Parathyroid adenoma (tissue), 2 donors: ENCODE measurements around the gene CAMTA1.

Source experiments
- H2AFZ ChIP-seq: fragments of 300-600 bp; sonication (generic); one replicate; pipeline ENCODE4 v1.7.0; 2017; ENCODE audit warnings: antibody characterized with exemption, mild to moderate bottlenecking
- H3K27ac ChIP-seq: fragments of 300-600 bp; sonication (generic); one replicate; pipeline ENCODE4 v1.7.0; 2017
- H3K27me3 ChIP-seq: fragments of 300-600 bp; sonication (generic); one replicate; pipeline ENCODE4 v1.7.0; 2017; ENCODE audit warnings: low read length; ENCODE audit not compliant: control insufficient read depth, insufficient read depth
- H3K36me3 ChIP-seq: fragments of 300-600 bp; sonication (generic); one replicate; pipeline ENCODE4 v1.7.0; 2017; ENCODE audit warnings: low read length; ENCODE audit not compliant: control insufficient read depth, insufficient read depth
- H3K4me1 ChIP-seq: fragments of 300-600 bp; sonication (generic); one replicate; pipeline ENCODE4 v1.7.0; 2017; ENCODE audit warnings: control low read depth
- H3K4me2 ChIP-seq: fragments of 300-600 bp; sonication (generic); one replicate; pipeline ENCODE4 v1.7.0; 2017; ENCODE audit warnings: low read length
- H3K4me3 ChIP-seq: fragments of 300-600 bp; sonication (generic); one replicate; pipeline ENCODE4 v1.7.0; 2017; ENCODE audit warnings: low read depth, low read length
- H3K79me2 ChIP-seq: fragments of 300-600 bp; sonication (generic); one replicate; pipeline ENCODE4 v1.7.0; 2017; ENCODE audit warnings: control low read depth
- H3K9ac ChIP-seq: fragments of 300-600 bp; sonication (generic); one replicate; pipeline ENCODE4 v1.7.0; 2017; ENCODE audit warnings: mild to moderate bottlenecking
- H3K9me3 ChIP-seq: fragments of 300-600 bp; sonication (generic); one replicate; pipeline ENCODE4 v1.7.0; 2017; ENCODE audit warnings: low read length; ENCODE audit not compliant: control insufficient read depth
- CTCF ChIP-seq: fragments of 300-600 bp; sonication (generic); IDR thresholded peaks from one replicate; pipeline ENCODE4 v1.7.0; 2017; ENCODE audit warnings: antibody characterized with exemption, mild to moderate bottlenecking
- donor health status: primary hyperparathyroidism.

CAMTA1 gene

GRCh38 chr1:7106442-7107108 is 321.3 kb downstream of the CAMTA1 start:
- Histone ChIP-seq H2AFZ (no peak overlapping the region), H3K9ac (no peak overlapping the region), H3K27ac (no peak overlapping the region), H3K4me1 (no peaks in the 10 kb centered on the region), H3K4me3 (no peak overlapping the region), H3K36me3 (no peaks in the 10 kb centered on the region), H3K79me2 (no peaks in the 10 kb centered on the region), H3K4me2 (no peak overlapping the region), H3K9me3 (no peaks in the 10 kb centered on the region), H3K27me3 (no peaks in the 10 kb centered on the region)
- no peak for TF ChIP-seq CTCF

- Histone ChIP-seq H3K79me2 (no peaks in the 10 kb centered on the region), H3K27ac (no peak overlapping the region), H3K4me3 (no peak overlapping the region), H3K9me3 (no peaks in the 10 kb centered on the region), H3K36me3 (no peaks in the 10 kb centered on the region), H3K27me3 (no peaks in the 10 kb centered on the region), H2AFZ (no peak overlapping the region), H3K9ac (no peak overlapping the region), H3K4me2 (no peak overlapping the region), H3K4me1 (no peaks in the 10 kb centered on the region)
- TF ChIP-seq CTCF, result no peak
Measured at GRCh38 chr1:7107109-7107830, 322.0 kb downstream of the CAMTA1 start.

GRCh38 chr1:7108251-7108650 is 323.0 kb downstream of the CAMTA1 start:
- Histone ChIP-seq H3K79me2 (no peaks in the 10 kb centered on the region), H2AFZ (no peak overlapping the region), H3K4me1 (no peaks in the 10 kb centered on the region), H3K27ac (no peak overlapping the region), H3K27me3 (no peaks in the 10 kb centered on the region), H3K4me2 (no peak overlapping the region), H3K9me3 (no peaks in the 10 kb centered on the region), H3K36me3 (no peaks in the 10 kb centered on the region), H3K9ac (no peak overlapping the region), H3K4me3 (no peak overlapping the region)
- no peak for TF ChIP-seq CTCF

- H3K27me3 ChIP-seq, result no peaks in the 10 kb centered on the region
- H3K27ac ChIP-seq, result no peak overlapping the region
Measured at GRCh38 chr1:7109901-7110300, 324.6 kb downstream of the CAMTA1 start.

More at GRCh38 chr1:7109901-7110300, 324.6 kb downstream of the CAMTA1 start:
- no peak overlapping the region for H3K4me3 ChIP-seq
- no peak overlapping the region for H3K4me2 ChIP-seq
- no peaks in the 10 kb centered on the region for H3K79me2 ChIP-seq
- no peak for TF ChIP-seq CTCF
- no peak overlapping the region for H3K9ac ChIP-seq
- no peaks in the 10 kb centered on the region for H3K36me3 ChIP-seq
- no peak overlapping the region for H2AFZ ChIP-seq
- no peaks in the 10 kb centered on the region for H3K4me1 ChIP-seq
- no peaks in the 10 kb centered on the region for H3K9me3 ChIP-seq
